Transverse colon (tissue), 4 donors: Measurements from ENCODE around the gene BHLHE41.

ENCODE experiments used
- POLR2A ChIP-seq: fragments of 450-650 bp; IDR thresholded peaks from one replicate; pipeline ENCODE4 v1.6.1; 2016; ENCODE audit warnings: antibody characterized with exemption, mild to moderate bottlenecking, moderate library complexity
- POLR2AphosphoS5 ChIP-seq, 3 donors: sonication (generic); formaldehyde crosslinking; IDR thresholded peaks; one replicate each; pipeline ENCODE4 v1.6.1; 2016; ENCODE audit warnings: antibody characterized with exemption in 3 of 3
- TF ChIP-seq, protein P1 (sequence below), 5 experiments: fragments of 200-600 bp in 3 of 5; fragments of 450-650 bp in 2 of 5; sonication (generic) in 3 of 5; IDR thresholded peaks; 1 replicate in 2 of 5; 2 replicates in 3 of 5; pipeline ENCODE4 v1.5.1; 2016 to 2017; ENCODE audit warnings: antibody characterized with exemption in 5 of 5, inconsistent platforms in 3 of 5, mild to moderate bottlenecking in 2 of 5, moderate library complexity in 1 of 5

DNA sequence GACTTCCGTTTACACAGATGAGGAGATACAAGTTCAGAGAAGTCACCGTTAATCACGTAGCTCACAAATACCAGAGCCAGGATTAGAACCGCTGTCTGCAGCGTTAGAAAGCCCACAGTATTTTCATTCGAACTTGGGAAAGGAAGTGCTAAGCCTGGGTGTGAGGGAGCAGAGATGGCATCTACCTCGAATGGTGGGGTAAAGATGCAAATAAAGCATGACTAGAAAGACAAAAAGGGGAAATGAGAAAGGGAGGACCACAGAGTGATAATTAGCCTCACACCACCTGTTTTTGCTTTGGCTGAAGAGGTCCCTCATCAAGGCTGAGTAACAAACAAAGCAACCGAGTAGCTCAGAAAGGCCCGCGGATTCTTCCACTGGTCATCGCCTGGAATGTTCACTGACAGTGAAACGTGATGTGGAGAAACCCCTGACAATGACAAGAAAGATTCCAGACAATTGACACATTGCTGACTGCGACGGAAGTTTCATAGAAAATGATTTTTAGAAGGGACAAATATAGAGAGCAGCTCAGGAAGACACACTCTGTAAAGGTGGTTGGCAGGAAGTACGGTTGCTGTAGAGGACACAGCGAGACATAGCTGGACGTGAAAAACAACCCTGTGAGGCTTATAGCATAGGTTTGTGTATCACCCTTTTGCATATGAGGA is 31.5 kb upstream of the BHLHE41 start:
- TF ChIP-seq POLR2AphosphoS5 (IDR thresholded peaks at IDR 0.05) = no peak
- TF ChIP-seq, protein P1, sequence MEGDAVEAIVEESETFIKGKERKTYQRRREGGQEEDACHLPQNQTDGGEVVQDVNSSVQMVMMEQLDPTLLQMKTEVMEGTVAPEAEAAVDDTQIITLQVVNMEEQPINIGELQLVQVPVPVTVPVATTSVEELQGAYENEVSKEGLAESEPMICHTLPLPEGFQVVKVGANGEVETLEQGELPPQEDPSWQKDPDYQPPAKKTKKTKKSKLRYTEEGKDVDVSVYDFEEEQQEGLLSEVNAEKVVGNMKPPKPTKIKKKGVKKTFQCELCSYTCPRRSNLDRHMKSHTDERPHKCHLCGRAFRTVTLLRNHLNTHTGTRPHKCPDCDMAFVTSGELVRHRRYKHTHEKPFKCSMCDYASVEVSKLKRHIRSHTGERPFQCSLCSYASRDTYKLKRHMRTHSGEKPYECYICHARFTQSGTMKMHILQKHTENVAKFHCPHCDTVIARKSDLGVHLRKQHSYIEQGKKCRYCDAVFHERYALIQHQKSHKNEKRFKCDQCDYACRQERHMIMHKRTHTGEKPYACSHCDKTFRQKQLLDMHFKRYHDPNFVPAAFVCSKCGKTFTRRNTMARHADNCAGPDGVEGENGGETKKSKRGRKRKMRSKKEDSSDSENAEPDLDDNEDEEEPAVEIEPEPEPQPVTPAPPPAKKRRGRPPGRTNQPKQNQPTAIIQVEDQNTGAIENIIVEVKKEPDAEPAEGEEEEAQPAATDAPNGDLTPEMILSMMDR (IDR thresholded peaks at IDR 0.05) = no peak
- no peak for TF ChIP-seq POLR2A
